ENCODE measurements around the gene SMIM33.
A peak's percentile ranks its signal among the peaks of the same experiment; 100 is the strongest.

The SMIM33 gene

DNA sequence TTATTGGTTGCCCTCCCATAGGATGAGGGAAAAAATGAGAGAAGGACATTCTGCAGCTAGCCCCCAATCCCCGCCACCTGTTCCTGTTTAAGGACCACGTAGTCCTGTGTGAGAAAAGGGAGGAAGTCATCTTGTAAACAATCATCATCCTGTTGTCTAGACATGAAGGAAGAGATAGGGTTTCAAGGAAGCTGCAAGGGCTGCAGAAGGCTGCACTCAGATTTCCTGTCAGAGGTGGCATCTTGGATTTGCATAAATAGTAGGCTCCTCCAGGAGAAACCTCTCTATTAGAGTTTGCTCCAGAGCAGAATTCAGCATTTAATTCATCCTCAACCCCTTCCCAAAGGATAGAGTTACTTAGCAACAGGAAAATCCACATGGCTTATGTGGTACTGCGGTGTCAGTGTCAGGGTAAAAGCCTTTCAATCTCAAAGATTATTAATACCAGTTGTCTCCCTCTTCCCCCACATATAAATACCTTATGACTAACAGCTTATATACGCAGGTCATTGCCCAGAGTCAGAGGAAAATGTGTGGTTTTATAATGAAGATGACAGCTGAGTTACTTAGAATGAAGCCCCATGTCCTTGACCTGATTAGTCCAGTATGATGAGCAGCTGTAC lies 26.9 kb upstream of the SMIM33 start:
- no peak overlapping the region for H3K27ac ChIP-seq
- peaks cover 28% of the 10 kb centered on the region for H3K4me1 ChIP-seq
- H3K4me2 ChIP-seq = peak overlapping the region; percentile 46

GRCh38 chr5:139445325-139446170 lies 25.3 kb upstream of the SMIM33 start:
- H3K9ac ChIP-seq = no peak overlapping the region
- TF ChIP-seq Cebpa-rat (IDR thresholded peaks at IDR 0.05) = no peak
- no peak overlapping the region for H3K27ac ChIP-seq
- no peaks in the 10 kb centered on the region for H4K20me1 ChIP-seq
- H3K4me2 ChIP-seq = no peak overlapping the region
- no peak overlapping the region for H3K4me3 ChIP-seq
- peaks cover 20% of the 10 kb centered on the region for H3K4me1 ChIP-seq
- no peaks in the 10 kb centered on the region for H3K9me3 ChIP-seq
- no peaks in the 10 kb centered on the region for H3K36me3 ChIP-seq
- H3K27me3 ChIP-seq = no peaks in the 10 kb centered on the region

More for the DNA sequence above, 26.9 kb upstream of the SMIM33 start:
- TF ChIP-seq Cebpa-rat (IDR thresholded peaks at IDR 0.05) = no peak
- Histone ChIP-seq H3K4me3 (no peak overlapping the region), H3K9ac (no peak overlapping the region; the same call in 1 of the 2 replicates), H3K9me3 (no peaks in the 10 kb centered on the region), H3K36me3 (no peaks in the 10 kb centered on the region), H4K20me1 (no peaks in the 10 kb centered on the region), H3K27me3 (no peaks in the 10 kb centered on the region)

DNA sequence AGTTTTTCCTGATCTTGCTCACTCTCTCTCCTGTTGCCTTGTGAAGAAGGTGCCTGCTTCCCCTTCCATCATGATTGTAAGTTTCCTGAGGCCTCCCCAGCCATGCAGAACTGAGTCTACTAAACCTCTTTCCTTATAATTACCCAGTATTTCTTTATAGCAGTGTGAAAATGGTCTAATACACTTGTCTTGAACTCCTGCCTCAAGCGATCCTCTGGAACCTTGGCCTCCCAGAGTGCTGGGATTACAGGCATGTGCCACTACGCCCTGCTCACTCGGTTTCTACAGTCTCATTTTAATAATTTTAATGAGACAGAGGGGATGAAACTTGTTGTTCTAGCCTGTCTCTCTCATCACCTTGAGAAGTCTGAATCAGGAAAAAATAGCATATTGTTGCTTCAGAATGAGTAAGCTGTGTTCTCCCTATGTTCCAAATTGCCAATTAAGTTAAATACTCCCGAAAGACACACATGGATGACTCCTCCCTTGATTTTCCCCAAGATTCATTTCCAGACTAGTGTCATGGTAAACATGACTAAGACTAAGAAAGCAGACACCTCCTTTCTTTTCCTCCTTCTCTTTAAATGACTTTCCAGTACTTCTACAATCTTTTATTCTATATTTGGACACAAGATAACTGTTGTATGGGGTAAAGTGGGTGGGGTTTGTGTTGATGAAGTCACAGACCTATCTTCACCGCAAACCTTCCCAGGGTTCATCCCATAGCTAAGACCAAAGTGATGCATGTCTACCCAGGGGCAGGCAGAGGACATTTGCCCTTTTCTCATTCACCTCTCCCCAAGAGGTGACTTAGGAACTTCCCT lies 23.6 kb upstream of the SMIM33 start:
- Histone ChIP-seq H3K4me2 (no peak overlapping the region), H4K20me1 (no peaks in the 10 kb centered on the region), H3K27ac (no peak overlapping the region), H3K9ac (no peak overlapping the region), H3K9me3 (no peaks in the 10 kb centered on the region), H3K36me3 (no peaks in the 10 kb centered on the region), H3K27me3 (no peaks in the 10 kb centered on the region), H3K4me3 (no peak overlapping the region), H3K4me1 (peaks cover 20% of the 10 kb centered on the region)
- TF ChIP-seq Cebpa-rat (IDR thresholded peaks at IDR 0.05) = no peak

DNA sequence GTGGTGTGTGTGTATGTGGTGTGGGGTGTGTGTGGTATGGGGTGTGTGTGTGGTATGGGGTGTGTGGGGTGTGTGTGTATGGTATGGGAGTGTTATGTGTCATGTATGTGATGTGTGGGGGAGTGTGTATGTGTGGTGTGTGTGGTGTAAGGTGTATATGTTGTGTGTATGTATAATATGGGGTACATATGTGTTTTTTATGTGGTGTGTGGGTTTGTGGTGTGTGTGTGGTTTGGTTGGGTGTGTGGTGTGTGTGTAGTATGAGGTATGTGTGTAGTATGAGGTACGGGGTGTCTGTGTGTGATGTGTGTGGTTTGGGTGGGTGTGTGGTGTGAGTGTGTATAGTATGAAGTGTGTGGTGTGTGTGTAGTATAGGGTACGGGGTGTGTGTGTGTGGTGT lies 19.6 kb upstream of the SMIM33 start:
- Histone ChIP-seq H3K36me3 (no peaks in the 10 kb centered on the region), H3K9ac (no peak overlapping the region), H3K27me3 (no peaks in the 10 kb centered on the region), H3K9me3 (no peaks in the 10 kb centered on the region), H4K20me1 (no peaks in the 10 kb centered on the region), H3K4me2 (no peak overlapping the region), H3K4me3 (no peak overlapping the region), H3K27ac (no peak overlapping the region), H3K4me1 (peaks cover 12% of the 10 kb centered on the region)
- no peak for TF ChIP-seq Cebpa-rat (IDR thresholded peaks at IDR 0.05)

GRCh38 chr5:139451878-139452660 lies 18.7 kb upstream of the SMIM33 start:
- no peak overlapping the region for H3K27ac ChIP-seq
- no peaks in the 10 kb centered on the region for H4K20me1 ChIP-seq
- H3K4me1 ChIP-seq = peaks cover 12% of the 10 kb centered on the region
- H3K9ac ChIP-seq = no peak overlapping the region
- no peak overlapping the region for H3K4me2 ChIP-seq
- no peak overlapping the region for H3K4me3 ChIP-seq
- H3K9me3 ChIP-seq = no peaks in the 10 kb centered on the region
- H3K36me3 ChIP-seq = no peaks in the 10 kb centered on the region
- no peak for TF ChIP-seq Cebpa-rat (IDR thresholded peaks at IDR 0.05)
- H3K27me3 ChIP-seq = no peaks in the 10 kb centered on the region

DNA sequence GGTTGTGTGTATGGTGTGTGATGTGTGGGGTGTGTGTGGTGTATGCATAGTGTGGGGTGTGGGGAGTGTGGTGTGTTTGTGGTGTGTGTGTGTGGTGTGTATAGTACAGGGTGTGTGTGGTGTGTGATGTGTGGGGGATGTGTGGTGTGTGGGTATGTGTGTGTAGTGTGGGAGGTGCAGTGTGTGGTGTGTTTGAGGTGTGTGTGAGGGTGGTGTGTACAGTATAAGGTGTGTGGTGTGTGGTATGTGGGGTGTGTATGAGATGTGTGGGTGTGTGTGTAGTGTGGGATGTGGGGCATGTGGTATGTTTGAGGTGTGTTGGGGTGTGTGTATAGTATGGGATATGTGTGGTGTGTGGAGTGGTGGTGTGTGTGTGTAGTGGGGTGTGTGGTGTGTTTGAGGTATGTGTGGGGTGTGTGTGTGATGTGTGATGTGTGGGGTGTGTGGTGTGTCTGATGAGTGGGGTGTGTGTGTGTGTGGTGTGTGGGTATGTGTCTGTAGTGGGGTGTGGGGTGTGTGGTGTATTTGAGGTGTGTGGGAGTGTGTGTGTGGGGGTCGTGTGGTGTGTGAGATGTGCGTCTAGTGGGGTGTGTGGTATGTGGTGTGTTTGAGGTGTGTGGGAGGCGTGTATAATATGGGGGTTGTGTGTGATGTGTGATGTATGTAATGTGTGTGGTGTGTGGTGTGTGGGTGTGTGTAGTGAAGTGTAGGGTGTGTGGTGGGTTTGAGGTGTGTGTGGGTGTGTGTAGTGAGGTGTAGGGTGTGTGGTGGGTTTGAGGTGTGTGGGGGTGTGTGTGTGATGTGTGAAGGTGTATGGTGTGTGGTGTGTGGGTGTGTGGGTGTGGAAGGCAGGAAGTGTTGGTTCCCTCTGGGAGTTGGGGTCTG lies 16.9 kb upstream of the SMIM33 start:
- H3K27me3 ChIP-seq = no peaks in the 10 kb centered on the region
- no peaks in the 10 kb centered on the region for H3K9me3 ChIP-seq
- no peak for TF ChIP-seq Cebpa-rat (IDR thresholded peaks at IDR 0.05)
- peak overlapping the region; percentile 43 for H3K4me2 ChIP-seq
- peaks cover 22% of the 10 kb centered on the region for H3K4me1 ChIP-seq
- no peak overlapping the region for H3K9ac ChIP-seq
- H4K20me1 ChIP-seq = no peaks in the 10 kb centered on the region
- H3K27ac ChIP-seq = no peak overlapping the region
- H3K36me3 ChIP-seq = no peaks in the 10 kb centered on the region
- H3K4me3 ChIP-seq = no peak overlapping the region

DNA sequence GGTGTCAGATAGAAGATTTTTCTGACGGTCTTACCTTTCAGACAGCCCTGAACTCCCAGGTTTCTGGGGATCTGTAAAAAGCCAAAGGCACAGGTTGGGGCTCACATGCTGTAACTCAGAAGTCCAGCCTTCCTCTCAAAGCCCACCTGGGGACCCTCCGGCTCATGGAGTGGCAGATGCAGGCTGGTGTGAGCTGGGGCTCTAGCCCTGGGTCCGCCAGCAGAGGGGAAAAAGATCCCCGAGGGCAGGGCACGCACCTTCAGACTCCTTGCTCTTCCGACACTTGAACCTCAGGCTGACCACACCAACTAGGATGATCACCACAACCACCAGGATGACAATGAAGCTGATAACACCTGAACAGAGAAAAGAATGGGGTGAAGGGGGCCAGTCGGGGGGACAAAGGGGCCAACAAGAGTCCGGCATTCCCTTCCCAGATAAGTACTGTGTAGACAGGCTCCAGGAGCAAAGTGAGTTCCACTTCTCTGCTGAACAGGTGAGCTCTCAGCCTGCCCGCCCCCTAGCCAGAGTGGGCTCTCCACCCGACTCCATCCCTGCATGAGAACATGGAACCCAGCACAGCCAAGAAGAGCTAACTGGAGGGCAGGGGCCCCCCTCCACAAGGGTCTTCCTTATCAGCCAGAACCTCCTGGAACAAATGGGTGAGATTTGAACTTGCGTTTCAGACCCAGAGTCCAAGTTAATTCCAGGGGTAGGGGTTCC lies 16.1 kb upstream of the SMIM33 start:
- no peak for TF ChIP-seq Cebpa-rat (IDR thresholded peaks at IDR 0.05)
- Histone ChIP-seq H3K36me3 (no peaks in the 10 kb centered on the region), H3K4me3 (no peak overlapping the region), H4K20me1 (no peaks in the 10 kb centered on the region), H3K27me3 (no peaks in the 10 kb centered on the region), H3K27ac (no peak overlapping the region), H3K4me1 (peaks cover 27% of the 10 kb centered on the region), H3K9me3 (no peaks in the 10 kb centered on the region), H3K9ac (no peak overlapping the region), H3K4me2 (peak overlapping the region; percentile 43)

DNA sequence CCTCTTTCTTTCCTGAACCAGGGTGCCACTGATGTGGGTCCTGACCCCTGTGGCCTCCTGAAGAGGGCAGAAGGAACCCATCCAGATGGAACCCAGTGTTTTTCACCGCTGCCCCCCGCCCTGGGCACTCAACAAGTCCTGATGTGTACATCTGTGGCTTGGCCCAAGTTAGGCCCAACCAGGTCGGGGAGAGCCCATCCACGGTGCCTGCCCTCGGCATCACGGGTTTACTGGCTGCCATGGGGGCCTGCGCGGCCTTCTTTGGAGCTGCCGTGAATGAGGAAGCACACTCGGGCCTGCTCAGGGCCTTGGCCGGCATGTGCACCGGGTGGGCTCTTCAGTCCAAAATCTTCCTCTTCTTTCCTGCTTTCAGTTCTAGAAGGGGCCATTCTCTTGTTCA lies 14.0 kb upstream of the SMIM33 start:
- Histone ChIP-seq H3K9ac (no peak overlapping the region), H4K20me1 (no peaks in the 10 kb centered on the region), H3K27ac (no peak overlapping the region), H3K36me3 (no peaks in the 10 kb centered on the region), H3K9me3 (no peaks in the 10 kb centered on the region), H3K4me3 (no peak overlapping the region), H3K4me1 (peaks cover 27% of the 10 kb centered on the region), H3K4me2 (no peak overlapping the region), H3K27me3 (no peaks in the 10 kb centered on the region)
- TF ChIP-seq Cebpa-rat (IDR thresholded peaks at IDR 0.05) = no peak
